Measurements from ENCODE around the gene TULP4.
"Not testable (repeated sequence)": the region's sequence is repeated elsewhere in the genome, so short reads cannot be mapped to it uniquely, and the experiment has no call there.

TULP4 gene

GRCh38 chr6:158388727-158389126 is 76.5 kb downstream of the TULP4 start:
- in situ Hi-C loops (cut with HindIII; ENCODE audit: low sequenced_read_pairs) = no loop called here

DNA sequence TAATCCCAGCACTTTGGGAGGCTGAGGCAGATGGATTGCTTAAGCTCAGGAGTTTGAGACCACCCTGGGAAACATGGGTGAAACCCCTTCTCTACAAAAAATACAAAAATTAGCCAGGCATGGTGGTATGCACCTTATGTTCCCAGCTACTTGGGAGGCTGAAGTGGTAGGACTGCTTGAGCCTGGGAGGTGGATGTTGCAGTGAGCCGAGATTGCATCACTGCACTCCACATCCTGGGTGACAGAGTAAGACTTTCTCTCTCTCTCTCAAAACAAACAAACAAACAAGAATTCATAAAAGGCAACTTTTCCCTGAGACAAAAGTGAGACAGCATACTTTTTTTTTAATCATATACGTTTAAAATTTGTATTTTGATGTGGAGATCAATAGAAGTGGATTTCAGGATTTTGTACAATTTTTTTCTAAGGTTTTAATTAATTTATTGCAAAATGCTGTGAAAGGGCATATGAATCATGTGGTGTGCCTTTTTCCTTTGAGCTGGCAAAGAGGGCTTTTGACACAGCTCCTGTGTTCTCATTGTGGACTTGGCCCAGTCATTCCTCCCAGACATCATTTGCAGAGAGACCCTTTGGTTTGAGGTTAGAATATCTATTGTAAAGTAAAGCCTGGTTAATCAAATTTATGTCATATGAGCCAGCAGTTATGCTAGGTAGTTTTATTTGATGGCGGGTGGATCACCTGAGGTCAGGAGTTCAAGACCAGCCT is 77.1 kb downstream of the TULP4 start:
- in situ Hi-C loops (cut with HindIII; ENCODE audit: low sequenced_read_pairs) = no loop called here

- in situ Hi-C loops (cut with HindIII; ENCODE audit: low sequenced_read_pairs) = no loop called here
These were observed 79.0 kb downstream of the TULP4 start for GRCh38 chr6:158391276-158391675.

DNA sequence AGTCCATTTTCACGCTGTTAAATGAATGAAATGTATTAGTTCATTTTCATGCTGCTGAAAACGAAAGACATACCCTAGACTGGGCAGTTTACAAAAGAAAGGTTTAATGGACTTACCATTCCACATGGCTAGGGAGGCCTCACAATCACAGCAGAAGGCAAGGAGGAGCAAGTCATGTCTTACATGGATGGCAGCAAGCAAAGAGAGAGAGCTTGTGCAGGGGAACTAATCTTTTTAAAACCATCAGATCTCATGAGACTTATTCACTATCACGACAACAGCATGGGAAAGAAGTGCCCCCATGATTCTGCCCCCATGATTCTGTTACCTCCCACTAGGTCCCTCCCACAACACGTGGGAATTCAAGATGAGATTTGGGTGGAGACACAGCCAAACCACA is 79.7 kb downstream of the TULP4 start:
- in situ Hi-C loops (cut with HindIII; ENCODE audit: low sequenced_read_pairs) = not testable (repeated sequence)

- in situ Hi-C loops (cut with HindIII; ENCODE audit: low sequenced_read_pairs) = no loop called here
These were observed 83.9 kb downstream of the TULP4 start for GRCh38 chr6:158396136-158396535.

- in situ Hi-C loops (cut with HindIII; ENCODE audit: low sequenced_read_pairs) = no loop called here
These were observed 85.3 kb downstream of the TULP4 start for GRCh38 chr6:158397578-158397977.

GRCh38 chr6:158398252-158399024 is 86.2 kb downstream of the TULP4 start:
- in situ Hi-C loops (cut with HindIII; ENCODE audit: low sequenced_read_pairs) = no loop called here

DNA sequence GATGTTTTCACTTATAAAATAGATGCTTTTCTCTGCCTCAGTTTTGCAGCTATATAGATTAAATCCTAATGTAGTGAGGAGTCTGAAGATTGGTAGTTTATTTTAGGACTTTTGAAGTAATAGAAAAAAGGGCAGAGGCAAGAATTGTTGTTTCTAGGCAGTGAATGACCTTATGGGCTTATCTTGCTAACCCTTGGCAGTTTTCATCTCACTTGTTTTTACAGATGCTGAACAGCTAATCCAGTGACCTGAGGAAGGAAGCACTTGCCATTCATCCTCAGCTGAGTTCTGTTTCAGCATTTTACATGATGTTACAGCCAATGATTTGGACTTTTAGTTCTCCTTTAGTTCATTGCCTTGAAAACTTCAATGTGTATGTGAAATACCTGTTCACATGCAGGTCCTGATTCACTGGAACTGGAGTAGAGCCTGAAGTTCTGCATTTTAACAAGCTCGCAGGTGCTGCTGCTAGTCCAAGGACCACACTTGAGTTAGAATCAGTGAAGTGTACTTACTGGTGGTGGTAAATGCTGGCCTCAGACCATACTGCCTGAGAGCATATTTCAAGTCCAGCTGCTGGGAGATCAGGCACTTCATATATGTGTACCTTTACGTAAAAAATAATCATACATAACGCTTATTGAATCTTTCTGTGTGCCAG is 86.9 kb downstream of the TULP4 start:
- in situ Hi-C loops (cut with HindIII; ENCODE audit: low sequenced_read_pairs) = no loop called here

DNA sequence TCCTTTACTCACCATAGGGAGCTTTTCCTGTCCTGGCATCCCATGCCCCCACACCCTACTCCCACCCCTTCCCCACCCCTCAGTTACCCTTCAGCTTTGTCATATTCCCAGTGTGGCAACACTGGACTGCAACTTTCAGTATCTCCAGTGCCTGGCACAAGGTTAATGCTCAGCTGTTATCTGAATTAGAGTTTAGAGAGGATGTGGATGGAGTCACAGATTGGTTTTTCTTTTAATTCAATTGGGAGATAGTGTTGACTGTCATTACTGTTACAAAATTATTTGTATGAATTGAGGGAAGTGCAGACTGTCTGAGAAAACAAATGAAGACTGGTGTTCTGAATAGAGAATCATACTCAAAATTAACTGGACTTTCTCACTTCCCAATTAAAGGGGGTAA is 89.9 kb downstream of the TULP4 start:
- in situ Hi-C loops (cut with HindIII; ENCODE audit: low sequenced_read_pairs) = no loop called here

- in situ Hi-C loops (cut with HindIII; ENCODE audit: low sequenced_read_pairs) = not testable (repeated sequence)
These were observed 93.1 kb downstream of the TULP4 start for GRCh38 chr6:158405321-158405831.

DNA sequence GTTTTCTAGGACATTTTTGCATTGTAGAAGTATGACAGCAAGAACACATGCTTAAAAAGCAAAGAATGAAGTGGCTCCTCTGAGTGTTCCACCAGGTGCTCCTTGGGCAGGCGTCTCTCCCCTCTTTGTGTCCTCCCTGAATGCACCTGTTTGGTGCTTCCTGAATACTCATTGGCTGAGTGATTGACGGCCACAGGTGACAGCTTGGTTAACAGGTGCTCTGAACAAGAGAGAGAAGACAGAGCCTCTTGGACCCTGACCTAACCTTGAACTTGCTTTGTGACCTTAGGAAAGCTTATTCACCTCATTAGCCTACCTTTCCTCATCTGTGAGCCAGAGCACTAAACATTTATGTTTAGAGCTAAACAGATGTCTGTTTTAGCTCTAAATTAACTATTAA is 93.7 kb downstream of the TULP4 start:
- in situ Hi-C loops (cut with HindIII; ENCODE audit: low sequenced_read_pairs) = no loop called here

DNA sequence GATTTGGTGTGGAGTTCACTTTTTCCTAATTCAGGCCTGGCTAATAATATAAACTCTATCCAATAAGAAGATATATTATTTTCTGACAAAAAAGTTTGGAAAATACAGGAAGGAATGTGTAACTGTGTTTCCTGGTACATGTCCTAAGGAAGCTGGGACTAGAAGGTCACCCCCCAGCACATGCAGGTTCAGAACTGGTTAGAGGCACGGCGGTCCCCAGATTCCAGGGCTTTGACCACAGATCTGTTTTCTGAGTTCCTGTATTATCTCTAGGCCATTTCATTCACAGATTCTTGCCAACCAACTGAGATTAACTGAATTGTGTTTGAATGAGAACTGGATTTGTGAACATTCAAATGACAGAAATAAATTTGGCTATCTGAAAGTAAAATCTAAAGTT is 94.5 kb downstream of the TULP4 start:
- in situ Hi-C loops (cut with HindIII; ENCODE audit: low sequenced_read_pairs) = no loop called here

GRCh38 chr6:158408013-158408412 is 95.7 kb downstream of the TULP4 start:
- in situ Hi-C loops (cut with HindIII; ENCODE audit: low sequenced_read_pairs) = no loop called here

GRCh38 chr6:158408552-158409130 is 96.4 kb downstream of the TULP4 start:
- in situ Hi-C loops (cut with HindIII; ENCODE audit: low sequenced_read_pairs) = no loop called here

GRCh38 chr6:158409451-158409850 is 97.2 kb downstream of the TULP4 start:
- in situ Hi-C loops (cut with HindIII; ENCODE audit: low sequenced_read_pairs) = no loop called here

DNA sequence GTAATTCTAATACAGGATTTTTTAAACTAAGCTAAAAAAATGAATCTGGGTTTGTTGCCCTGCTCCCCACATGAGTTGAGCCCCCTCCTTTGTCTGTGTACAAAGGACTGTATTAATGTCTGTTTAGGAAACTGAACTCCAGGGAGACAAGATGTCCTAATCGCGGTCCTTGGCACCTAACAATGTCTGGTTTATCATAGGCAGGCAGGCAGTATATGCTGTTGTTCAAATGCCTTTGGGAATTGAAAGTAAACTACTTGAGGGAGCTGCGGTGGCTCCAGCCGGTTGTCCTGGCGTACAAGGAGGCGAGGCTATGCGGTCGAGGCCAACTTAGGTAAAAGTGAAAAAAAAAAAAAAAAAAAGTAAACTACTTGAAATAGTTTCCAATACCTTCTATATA is 98.5 kb downstream of the TULP4 start:
- in situ Hi-C loops (cut with HindIII; ENCODE audit: low sequenced_read_pairs) = no loop called here

DNA sequence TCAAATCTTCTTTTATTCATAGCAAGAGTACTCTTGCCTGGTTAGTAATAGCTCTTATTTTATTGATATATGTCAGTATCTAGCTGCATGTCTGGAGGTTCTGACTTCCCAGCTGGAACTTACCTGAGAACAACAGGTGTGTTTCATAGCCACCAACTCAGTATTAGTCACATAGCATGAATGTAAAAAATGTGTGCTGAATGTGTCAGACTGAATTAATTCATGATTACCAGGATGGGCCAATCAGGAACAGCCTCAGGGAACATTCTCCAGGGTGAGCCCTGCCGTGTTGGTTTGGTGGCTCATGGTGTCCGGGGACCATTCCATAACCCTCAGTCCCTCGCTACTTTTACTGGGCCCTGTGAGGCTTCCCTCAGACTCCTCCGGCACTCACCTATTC is 99.7 kb downstream of the TULP4 start:
- in situ Hi-C loops (cut with HindIII; ENCODE audit: low sequenced_read_pairs) = no loop called here

GRCh38 chr6:158413028-158413427 is 100.8 kb downstream of the TULP4 start:
- in situ Hi-C loops (cut with HindIII; ENCODE audit: low sequenced_read_pairs) = no loop called here

- in situ Hi-C loops (cut with HindIII; ENCODE audit: low sequenced_read_pairs) = no loop called here
These were observed 101.7 kb downstream of the TULP4 start for GRCh38 chr6:158413814-158414565.

DNA sequence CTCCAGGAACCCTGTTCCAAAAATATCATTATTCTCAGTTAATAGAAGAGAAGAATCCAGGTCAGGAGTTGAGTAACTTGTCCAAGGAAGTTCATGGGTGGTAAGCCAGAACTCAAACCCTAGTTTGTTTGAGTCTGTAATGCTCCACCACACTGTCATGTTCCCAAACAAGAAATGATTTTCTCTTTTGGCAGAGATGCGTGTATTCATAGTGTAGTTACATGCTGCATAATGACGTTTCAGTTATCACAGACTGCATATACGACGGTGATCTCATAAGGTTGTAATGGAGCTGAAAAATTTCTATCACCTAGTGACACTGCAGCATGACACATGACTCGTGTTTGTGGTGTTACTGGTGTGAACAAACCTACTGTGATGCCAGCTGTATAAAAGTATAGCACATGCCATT is 102.6 kb downstream of the TULP4 start:
- in situ Hi-C loops (cut with HindIII; ENCODE audit: low sequenced_read_pairs) = no loop called here

GRCh38 chr6:158415666-158416065 is 103.4 kb downstream of the TULP4 start:
- in situ Hi-C loops (cut with HindIII; ENCODE audit: low sequenced_read_pairs) = no loop called here

All from DLD1 (cell line).